Measurements from ENCODE around the gene NEDD4.

Gene NEDD4

GRCh38 chr15:55782901-55783300, 210.5 kb downstream of the NEDD4 start:
- no peak for TF ChIP-seq CTCF (IDR thresholded peaks at IDR 0.05; ENCODE audit: low read depth, low read length)
- DNase-seq (ENCODE audit: extremely low read depth, low read depth) = no peak

- TF ChIP-seq CTCF (IDR thresholded peaks at IDR 0.05; ENCODE audit: low read depth, low read length) = no peak
- DNase-seq (ENCODE audit: extremely low read depth, low read depth) = no peak
These were observed 213.1 kb downstream of the NEDD4 start for GRCh38 chr15:55780292-55780691.

GRCh38 chr15:55778932-55779331, 214.5 kb downstream of the NEDD4 start:
- TF ChIP-seq CTCF (IDR thresholded peaks at IDR 0.05; ENCODE audit: low read depth, low read length) = no peak
- no peak for DNase-seq (ENCODE audit: extremely low read depth, low read depth)

All from AG09319 (cell line).